Stimulated activated CD4-positive, alpha-beta T cell treated with anti-CD3 and anti-CD28 coated beads, Interleukin-4, amount 100 ng/mL, for 24 hours (primary cell): ENCODE data around the gene APBA2.

Source experiments
- DNase-seq: peaks from one replicate; pipeline ENCODE4 v3.0.0-alpha.2; 2020

The APBA2 gene

DNA sequence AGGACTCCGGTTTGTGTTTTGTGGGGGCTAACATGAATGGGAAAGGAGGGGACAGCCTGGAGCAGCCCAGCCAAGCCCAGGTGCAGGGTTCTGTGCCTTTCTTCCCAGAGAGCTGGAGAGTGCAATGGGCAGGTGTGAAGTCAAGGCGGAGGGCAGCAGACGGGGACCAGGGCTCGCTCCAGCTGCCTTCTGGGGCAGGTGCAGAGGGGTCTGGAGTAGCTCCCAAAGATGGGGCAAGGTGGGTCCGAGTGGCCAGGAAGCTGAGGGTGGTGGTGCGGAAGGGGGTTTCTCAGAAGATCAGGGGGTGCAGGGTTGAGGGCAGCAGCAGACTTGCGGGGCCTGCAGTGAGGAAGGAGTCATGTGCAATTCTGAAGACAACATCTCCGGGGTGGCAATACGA is 225.0 kb downstream of the APBA2 start:
- DNase-seq: no peak

DNA sequence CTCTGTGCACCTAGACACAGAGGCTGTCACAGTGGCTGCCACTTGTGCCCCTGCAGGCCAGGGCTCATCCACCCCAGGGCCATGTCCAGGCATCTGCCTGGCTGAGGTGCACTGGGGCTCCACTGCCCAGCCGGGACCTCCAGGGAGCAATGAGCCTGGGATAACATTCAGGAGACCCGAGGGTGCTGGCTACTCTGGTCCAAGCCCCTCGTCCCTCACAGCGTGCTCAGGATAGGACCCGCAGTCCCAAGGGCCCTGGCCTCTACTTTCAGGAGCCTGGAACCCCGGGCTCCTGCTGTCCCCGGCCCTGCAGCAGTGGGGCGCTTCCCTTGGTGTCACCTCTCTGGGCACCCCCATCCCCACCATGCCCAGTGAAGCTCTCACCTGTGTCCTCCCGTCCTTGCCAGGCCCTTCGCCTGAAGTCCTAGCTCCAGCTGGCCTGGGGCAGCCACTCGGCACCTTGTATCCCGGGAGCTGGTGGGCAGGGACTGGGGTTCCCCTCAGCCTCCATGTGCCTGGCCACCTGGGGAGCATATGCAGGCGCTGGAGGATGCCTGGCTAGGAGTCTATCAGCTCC is 226.0 kb downstream of the APBA2 start:
- DNase-seq: no peak

GRCh38 chr15:29113336-29114220 is 227.8 kb downstream of the APBA2 start:
- DNase-seq: no peak

DNA sequence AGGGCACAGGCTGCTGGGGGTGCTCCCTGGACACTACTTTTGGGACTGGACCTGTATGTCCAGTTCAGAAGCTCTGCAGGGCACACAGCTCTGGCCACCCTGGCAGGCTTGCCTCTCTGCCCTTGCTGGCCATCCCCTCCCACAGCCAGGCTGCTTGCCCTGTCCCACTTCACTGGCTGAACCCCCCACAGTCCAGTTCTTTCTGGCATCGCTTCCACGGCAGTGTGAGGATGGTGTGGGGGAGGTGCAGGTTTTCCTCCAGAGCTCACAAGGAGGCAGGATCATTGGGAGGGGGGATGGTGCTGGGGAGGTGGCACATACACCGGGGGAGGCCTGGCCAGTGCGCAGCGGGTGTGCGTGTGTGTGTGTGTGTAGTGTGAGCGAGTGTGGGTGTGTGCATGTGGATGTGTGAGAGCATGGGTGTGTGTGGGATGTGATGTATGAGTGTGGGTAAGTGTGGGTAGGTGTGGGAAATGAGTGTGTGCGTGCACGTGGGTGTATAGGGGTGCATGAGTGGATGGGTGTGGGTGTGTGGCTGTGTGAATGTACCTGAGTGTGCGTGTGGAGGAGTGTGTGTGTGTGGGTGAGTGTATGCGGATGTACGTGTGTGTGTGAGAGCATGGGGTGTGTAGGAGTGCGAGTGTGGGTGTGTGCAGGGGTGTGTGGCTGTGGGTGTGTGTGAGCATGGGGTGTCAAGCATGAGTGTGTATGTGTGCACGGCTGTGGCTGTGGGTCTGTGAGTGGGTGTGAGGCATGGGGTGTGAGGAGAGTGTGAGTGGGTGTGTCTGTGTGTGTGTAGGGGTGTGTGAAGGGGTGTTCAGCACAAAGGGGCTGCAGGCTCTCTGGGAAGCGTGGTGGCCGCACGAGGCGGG is 228.7 kb downstream of the APBA2 start:
- DNase-seq: no peak

GRCh38 chr15:29115093-29115991 is 229.6 kb downstream of the APBA2 start:
- no peak for DNase-seq

DNA sequence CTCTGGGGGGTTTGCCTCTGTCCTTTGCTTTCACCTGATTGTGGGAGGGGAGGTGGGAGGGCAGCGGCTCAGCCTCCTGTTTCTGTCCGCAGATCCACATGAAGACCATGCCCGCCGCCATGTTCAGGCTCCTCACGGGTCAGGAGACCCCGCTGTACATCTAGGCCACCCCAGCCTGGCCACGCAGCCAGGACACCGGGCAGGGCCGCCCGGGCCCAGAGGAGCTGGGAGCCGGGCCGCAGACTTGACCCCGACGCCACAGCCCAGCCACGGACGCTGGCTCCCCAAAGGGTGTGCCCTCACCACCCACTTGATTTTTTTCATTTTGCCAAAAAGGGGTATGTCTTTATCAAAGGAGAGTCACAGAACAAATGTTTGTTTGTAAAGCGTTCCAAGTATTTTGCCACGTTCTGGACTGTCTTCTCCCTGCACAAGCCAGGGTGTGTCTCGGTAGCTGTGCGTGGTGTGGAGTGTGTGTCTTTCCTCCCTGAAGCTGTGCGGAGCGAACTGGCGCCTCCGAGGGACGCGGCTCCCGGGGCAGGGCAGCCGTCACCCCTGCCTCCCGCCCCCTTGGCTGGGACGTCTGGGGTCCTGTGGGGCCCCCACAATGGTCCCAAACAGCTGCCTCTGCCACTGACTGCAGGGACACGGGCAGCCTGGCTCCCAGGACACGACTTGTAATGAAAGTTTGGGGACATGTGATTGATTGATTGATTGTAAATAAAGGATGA is 231.4 kb downstream of the APBA2 start:
- DNase-seq: no peak

GRCh38 chr15:29117778-29118177 is 232.0 kb downstream of the APBA2 start:
- DNase-seq: no peak

- DNase-seq: no peak
Measured at GRCh38 chr15:29119847-29120246, 234.1 kb downstream of the APBA2 start.

GRCh38 chr15:29120593-29121368 is 235.0 kb downstream of the APBA2 start:
- no peak for DNase-seq

GRCh38 chr15:29121369-29121656 is 235.5 kb downstream of the APBA2 start:
- DNase-seq: no peak

DNA sequence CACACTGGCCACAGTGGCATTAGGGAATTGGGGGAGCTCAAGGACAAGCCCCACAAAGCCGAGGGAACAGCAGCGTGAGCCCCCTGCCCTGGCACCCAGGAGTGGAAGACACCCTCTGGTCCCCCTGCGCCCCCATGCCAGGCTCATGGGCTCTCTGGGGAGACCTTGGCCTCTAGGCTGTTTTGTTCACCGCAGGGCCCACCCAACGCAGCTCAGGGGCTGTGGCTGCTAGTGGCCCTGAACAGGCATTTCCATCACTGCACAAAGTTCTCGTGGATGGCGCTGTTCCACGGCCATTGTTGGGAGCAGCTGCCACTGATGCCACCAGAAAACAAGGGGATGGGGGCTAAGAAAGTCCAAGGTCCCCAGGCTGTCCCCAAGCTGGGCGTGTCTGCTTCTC is 236.1 kb downstream of the APBA2 start:
- no peak for DNase-seq

DNA sequence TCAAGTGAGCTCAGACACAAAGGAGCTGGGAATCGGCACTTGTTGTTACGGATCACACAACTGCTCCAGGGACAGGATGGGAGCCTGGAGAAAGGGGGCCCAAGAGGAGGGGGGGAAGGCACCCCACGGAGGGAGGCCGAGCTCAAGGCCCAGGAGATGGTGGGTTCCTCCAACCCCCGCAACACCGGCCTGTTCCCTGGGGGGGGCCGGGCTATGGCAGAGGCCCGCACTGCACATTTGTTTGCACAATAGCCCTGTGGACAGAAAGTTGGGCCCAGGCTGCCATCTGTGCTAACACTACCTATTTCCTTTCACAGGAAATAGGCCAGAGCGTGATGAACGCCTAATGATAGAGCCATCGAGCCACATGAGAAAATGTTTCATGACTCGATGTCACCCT is 236.7 kb downstream of the APBA2 start:
- no peak for DNase-seq

- no peak for DNase-seq
Measured at GRCh38 chr15:29123171-29123570, 237.4 kb downstream of the APBA2 start.

DNA sequence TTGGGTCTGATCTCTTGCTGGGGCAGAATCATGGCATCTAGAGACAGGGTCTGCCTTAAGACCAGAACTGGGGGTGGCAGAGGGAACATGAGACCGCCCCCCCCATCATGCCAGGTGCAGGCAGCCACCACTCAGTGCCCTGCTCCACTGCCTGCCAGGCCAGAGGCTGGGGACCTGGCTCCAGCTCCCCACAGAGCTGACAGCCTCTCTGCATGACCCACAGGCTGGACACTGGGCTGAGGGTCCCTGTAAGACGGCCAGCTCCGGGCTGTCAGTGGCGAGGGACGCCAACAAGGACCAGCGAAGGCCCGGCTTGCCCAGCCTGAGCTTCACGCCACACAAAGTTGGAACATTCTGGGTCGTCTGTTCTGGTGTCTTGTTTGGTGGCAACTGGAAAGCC is 238.2 kb downstream of the APBA2 start:
- no peak for DNase-seq

GRCh38 chr15:29124581-29125381 is 239.0 kb downstream of the APBA2 start:
- no peak for DNase-seq

DNA sequence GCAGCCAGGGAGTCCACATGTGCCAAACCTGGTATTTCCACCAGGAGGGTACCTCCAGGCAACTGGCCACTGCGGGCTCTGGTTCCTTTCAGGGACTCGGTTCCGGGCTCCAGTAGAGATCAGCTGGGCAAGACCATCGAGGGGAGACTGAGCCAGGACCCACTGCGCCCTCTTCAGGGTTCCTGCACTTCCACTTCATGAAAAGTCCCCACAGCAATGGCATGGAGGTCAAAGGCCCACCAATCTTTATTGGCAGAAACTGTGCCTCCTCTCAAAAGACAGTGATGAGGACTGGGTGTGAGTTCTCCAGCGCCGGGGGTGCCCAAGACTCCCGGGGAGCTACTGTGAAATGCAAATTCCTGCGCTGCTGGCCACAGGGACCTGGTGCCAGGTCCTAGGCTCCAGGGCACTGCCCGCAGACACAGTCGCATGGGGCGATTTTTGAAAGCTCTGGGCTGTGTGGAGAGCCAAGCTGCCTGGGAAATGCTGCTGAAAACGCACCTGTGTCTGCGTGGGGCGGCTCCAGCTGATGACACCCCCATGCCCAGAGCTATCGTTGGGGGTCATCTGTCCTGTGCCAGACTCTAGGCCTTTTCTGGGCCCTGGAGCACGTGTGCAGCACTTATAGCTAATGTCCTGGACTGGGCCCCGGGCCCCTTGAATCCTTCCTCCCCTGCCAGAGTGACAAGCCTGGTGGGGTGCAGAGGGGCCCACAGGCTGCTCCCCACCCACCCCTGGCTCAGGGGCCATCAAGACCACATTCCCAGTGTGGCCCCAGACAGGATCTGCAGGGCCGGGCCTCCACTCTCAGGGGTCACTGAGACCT is 239.8 kb downstream of the APBA2 start:
- no peak for DNase-seq

- DNase-seq: no peak
Measured at GRCh38 chr15:29126208-29126536, 240.4 kb downstream of the APBA2 start.

DNA sequence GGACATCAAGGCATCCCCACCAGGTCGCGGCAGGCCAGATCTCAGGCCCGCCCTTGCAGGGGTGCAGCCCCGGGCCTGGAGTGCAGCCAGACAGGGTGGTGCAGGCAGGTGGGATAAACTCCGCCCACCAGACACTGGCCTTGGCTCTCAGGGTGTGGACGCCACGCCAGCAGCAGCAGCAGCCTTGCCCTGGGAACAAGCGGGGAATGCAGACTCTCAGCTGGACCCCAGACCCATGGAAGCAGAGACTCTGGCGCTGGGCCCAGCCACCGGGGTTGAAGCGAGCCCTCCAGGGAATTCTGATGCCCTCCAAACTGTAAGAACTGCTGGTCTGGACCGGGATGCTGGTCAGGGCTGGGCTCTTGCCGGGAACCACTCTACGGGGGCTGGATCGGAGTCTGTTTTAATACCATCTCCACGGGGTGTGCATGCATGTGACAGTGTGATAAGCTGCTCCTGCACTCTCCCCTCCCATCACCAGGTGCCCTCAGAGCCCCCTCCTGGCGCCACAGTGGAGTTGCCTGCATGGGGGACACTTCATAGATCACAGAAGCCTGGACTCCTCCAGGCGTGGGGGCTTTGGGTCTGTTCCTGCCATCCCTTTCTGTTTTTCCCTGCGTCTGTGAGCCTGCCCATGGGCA is 241.2 kb downstream of the APBA2 start:
- no peak for DNase-seq
